ENCODE measurements around the gene TMA7B. TPM values are rescaled to one million over a fixed set of nuclear protein-coding genes. Genes with fewer than 3 reads are reported as not detected.
A peak's percentile ranks its signal among the peaks of the same experiment; 100 is the strongest.

TMA7B gene
- total and polyA plus RNA-seq, 10 of the 15 experiments (the other 5 are each of a cell fraction or from before 2014, with no cell fraction given) = 0.33 to 2.9 (median 1.8) TPM

GRCh38 chr22:39941601-39942000 is 18.6 kb upstream of the TMA7B start:
- peaks cover 57% of the 10 kb centered on the region for H3K79me2 ChIP-seq (ENCODE audit: control insufficient read depth, insufficient read depth, low read length)

More at GRCh38 chr22:39941601-39942000, 18.6 kb upstream of the TMA7B start:
- no peaks in the 10 kb centered on the region for H3K27me3 ChIP-seq (replicated peaks in 1 of 2; ENCODE audit: control insufficient read depth in 2 of 2, insufficient read depth in 2 of 2, low read length in 1 of 2)
- ChIA-PET RAD21 (ENCODE audit: unreplicated experiment) (interaction anchor here (1.3 to 1.8 kb wide), 2 partner anchors 15 to 42 kb away, joined by 4 to 5 read pairs; no protein-coding TSS in a partner anchor), POLR2A (interaction anchor here (1.0 kb wide), 1 partner anchor 9 kb away, joined by 5 read pairs; no protein-coding TSS in a partner anchor), CTCF (interaction anchor here (0.6 to 2.9 kb wide), 3 partner anchors 9 to 83 kb away, joined by 4 to 37 read pairs (median 4); no protein-coding TSS in a partner anchor), SMC1A (ENCODE audit: uncharacterized antibody, unreplicated experiment) (interaction anchor here (1.0 to 3.0 kb wide), 7 partner anchors 8 to 406 kb away, joined by 3 to 13 read pairs (median 7); no protein-coding TSS in a partner anchor)
- TF ChIP-seq ZNF217 (IDR thresholded peaks at IDR 0.05) (no peak), ZBTB40 (IDR thresholded peaks at IDR 0.05; ENCODE audit: borderline replicate concordance) (0 out of 2 replicates have a peak, but pooled peaks have one; percentile 16)
- no peak overlapping the region for H3K27ac ChIP-seq (ENCODE audit: control insufficient read depth, insufficient read depth)
- BruUV-seq (replicated peaks) = no TSS peak
- FAIRE-seq (no peak), ATAC-seq (no peak), DNase-seq (ENCODE audit: low read depth, low spot score) (no peak)
- H3K4me3 ChIP-seq = no peak overlapping the region
- no peaks in the 10 kb centered on the region for H3K9me3 ChIP-seq (replicated peaks; ENCODE audit: control insufficient read depth, insufficient read depth, low read length)
- no peak overlapping the region for H3K9ac ChIP-seq (ENCODE audit: control insufficient read depth, insufficient read depth, low read length)
- peaks cover 5% of the 10 kb centered on the region; the same call in 1 of the 2 replicates for H4K20me1 ChIP-seq (ENCODE audit: control insufficient read depth, insufficient read depth)
- intact Hi-C loops (cut with micrococcal nuclease; ENCODE audit: unreplicated experiment) (no loop called here), in situ Hi-C loops (cut with MboI) (loop anchor here (5.0 kb wide), 1 partner anchor 399 kb away; no protein-coding TSS in a partner anchor)
- H3K36me3 ChIP-seq (ENCODE audit: control insufficient read depth in 2 of 2, insufficient read depth in 2 of 2, low read length in 1 of 2) = peaks cover 10 to 11% of the 10 kb centered on the region in 2 experiments; a peak in 3 of 4 replicates
- H3K4me2 ChIP-seq (ENCODE audit: control insufficient read depth, insufficient read depth) = no peak overlapping the region
- H3K4me1 ChIP-seq (ENCODE audit: control insufficient read depth, insufficient read depth, low read length) = peaks cover 9% of the 10 kb centered on the region
- no peak overlapping the region for H2AFZ ChIP-seq (ENCODE audit: control insufficient read depth, low read depth, low read length)
- WGBS (ENCODE audit: insufficient coverage, insufficient replicate concordance, low lambda C conversion rate, missing lambda C conversion rate) = 100% methylated on average over 2 of the region's 2 CpGs

Measured in GM12878 (cell line).